Panc1 (cell line): Measurements from ENCODE around the gene SASH3. TPM values are rescaled to one million over a fixed set of nuclear protein-coding genes. Genes with fewer than 3 reads are reported as not detected.

Source experiments
- ATAC-seq: fragments of 200-7000 bp; cut with Tn5 transposase; 2 replicates; pipeline ENCODE4 v1.9.1; 2020; ENCODE audit warnings: mild to moderate bottlenecking, moderate library complexity
- BruUV-seq: library from RNA; stranded (reverse); fragments of 400-500 nt; replicated peaks from 2 replicates; lab custom pipeline; 2021; lab: Mats Ljungman, UMichigan
- CTCF ChIA-PET: fragments of 300-600 bp; sonication (Branson Sonifier 250); formaldehyde crosslinking; loops from one replicate; lab custom pipeline; 2022; ENCODE audit warnings: antibody characterized with exemption; lab: Charles Lee
- POLR2A ChIA-PET: fragments of 300-600 bp; sonication (Branson Sonifier 250); formaldehyde crosslinking; loops from one replicate; lab custom pipeline; 2022; ENCODE audit warnings: antibody characterized with exemption; lab: Charles Lee
- DNase-seq: peaks from one replicate; pipeline ENCODE4 v3.0.0-alpha.2; 2010; ENCODE audit warnings: low read depth, low spot score
- H3K27ac ChIP-seq: 2 replicates; pipeline ENCODE4 v1.5.1; 2011; ENCODE audit warnings: mild to moderate bottlenecking, low read length, inconsistent platforms
- H3K27me3 ChIP-seq: fragments of 200-500 bp; sonication (Bioruptor generic); 2 replicates; pipeline ENCODE4 v1.6.0; 2014; ENCODE audit warnings: low read length, inconsistent platforms; ENCODE audit not compliant: control insufficient read depth, insufficient read depth
- H3K36me3 ChIP-seq: fragments of 200-500 bp; sonication (Bioruptor generic); 2 replicates; pipeline ENCODE4 v1.5.1; 2014; ENCODE audit warnings: inconsistent platforms, mild to moderate bottlenecking, low read length, moderate library complexity; ENCODE audit not compliant: control insufficient read depth, insufficient read depth
- H3K4me1 ChIP-seq: 2 replicates; pipeline ENCODE4 v1.5.1; 2011; ENCODE audit warnings: inconsistent platforms, mild to moderate bottlenecking, low read length, moderate library complexity; ENCODE audit not compliant: control insufficient read depth, insufficient read depth
- H3K4me3 ChIP-seq, 2 experiments: 2 replicates each; pipeline ENCODE4 v1.5.1; 2011 to 2012; ENCODE audit warnings: low read depth in 2 of 2, low read length in 2 of 2, mild to moderate bottlenecking in 2 of 2, inconsistent platforms in 1 of 2, moderate library complexity in 1 of 2
- H3K9me3 ChIP-seq: fragments of 200-500 bp; sonication (Bioruptor generic); 2 replicates; pipeline ENCODE4 v1.5.1; 2014; ENCODE audit warnings: low read depth, mild to moderate bottlenecking, inconsistent platforms, low read length, moderate library complexity; ENCODE audit not compliant: control insufficient read depth, insufficient read depth
- POLR2AphosphoS5 ChIP-seq: IDR thresholded peaks from 2 replicates; pipeline ENCODE4 v1.6.1; 2012; ENCODE audit warnings: mild to moderate bottlenecking, low read depth, low read length, moderate library complexity
- REST ChIP-seq, 2 experiments: IDR thresholded peaks; 2 replicates each; pipeline ENCODE4 v1.6.1; 2011 to 2012; ENCODE audit warnings: low read depth in 2 of 2, control low read depth in 1 of 2, low read length in 1 of 2, mild to moderate bottlenecking in 1 of 2, moderate library complexity in 1 of 2; ENCODE audit not compliant: insufficient read depth in 1 of 2
- SIN3A ChIP-seq: IDR thresholded peaks from 2 replicates; pipeline ENCODE4 v1.6.1; 2012; ENCODE audit warnings: low read depth, mild to moderate bottlenecking, low read length, moderate library complexity, borderline replicate concordance; ENCODE audit not compliant: insufficient read depth
- TCF7L2 ChIP-seq: IDR thresholded peaks from 2 replicates; pipeline ENCODE4 v1.6.1; 2011; ENCODE audit warnings: mild to moderate bottlenecking, low read depth, low read length, inconsistent platforms
- in situ Hi-C: cut with HindIII; loops from 2 replicates; pipeline ENCODE4 v1.10.0; 2016; ENCODE audit warnings: low sequenced_read_pairs, low pct_unique_long_range_greater_than_20kb
- intact Hi-C: fragments of 100-400 bp; cut with micrococcal nuclease; formaldehyde crosslinking; loops from one replicate; pipeline ENCODE4 v1.10.0; 2022; ENCODE audit not compliant: unreplicated experiment
- total RNA-seq: library from RNA; stranded (reverse); gene quantifications from one replicate; pipeline ENCODE4 v1.2.1, GENCODE V29; 2021; ENCODE audit not compliant: unreplicated experiment
- TF ChIP-seq, protein P1 (sequence below): fragments of 450-650 bp; IDR thresholded peaks from 2 replicates; pipeline ENCODE4 v1.5.1; 2017; ENCODE audit warnings: mild to moderate bottlenecking

Gene SASH3
- total RNA-seq, 1 experiment from 2014 or later, result 0.33 TPM

GRCh38 chrX:129843459-129844306 is 63.9 kb downstream of the SASH3 start, which contains the start of gene ZDHHC9:
Gene ZDHHC9, minus strand, starts transcription at chrX:129843886. Its CDS starts 1,941 bp downstream, at chrX:129841945.
- in situ Hi-C loops (no loop called here), intact Hi-C loops (no loop called here)
- Histone ChIP-seq H3K27me3 (peaks cover 5% of the 10 kb centered on the region; the same call in 1 of the 2 replicates), H3K36me3 (no peaks in the 10 kb centered on the region), H3K4me1 (peaks cover 8% of the 10 kb centered on the region), H3K9me3 (no peaks in the 10 kb centered on the region), H3K4me3 (peak within 1 kb of the TSS; percentile 67 to 97), H3K27ac (peak within 1 kb of the TSS; percentile 70)
- TF ChIP-seq, protein P1, sequence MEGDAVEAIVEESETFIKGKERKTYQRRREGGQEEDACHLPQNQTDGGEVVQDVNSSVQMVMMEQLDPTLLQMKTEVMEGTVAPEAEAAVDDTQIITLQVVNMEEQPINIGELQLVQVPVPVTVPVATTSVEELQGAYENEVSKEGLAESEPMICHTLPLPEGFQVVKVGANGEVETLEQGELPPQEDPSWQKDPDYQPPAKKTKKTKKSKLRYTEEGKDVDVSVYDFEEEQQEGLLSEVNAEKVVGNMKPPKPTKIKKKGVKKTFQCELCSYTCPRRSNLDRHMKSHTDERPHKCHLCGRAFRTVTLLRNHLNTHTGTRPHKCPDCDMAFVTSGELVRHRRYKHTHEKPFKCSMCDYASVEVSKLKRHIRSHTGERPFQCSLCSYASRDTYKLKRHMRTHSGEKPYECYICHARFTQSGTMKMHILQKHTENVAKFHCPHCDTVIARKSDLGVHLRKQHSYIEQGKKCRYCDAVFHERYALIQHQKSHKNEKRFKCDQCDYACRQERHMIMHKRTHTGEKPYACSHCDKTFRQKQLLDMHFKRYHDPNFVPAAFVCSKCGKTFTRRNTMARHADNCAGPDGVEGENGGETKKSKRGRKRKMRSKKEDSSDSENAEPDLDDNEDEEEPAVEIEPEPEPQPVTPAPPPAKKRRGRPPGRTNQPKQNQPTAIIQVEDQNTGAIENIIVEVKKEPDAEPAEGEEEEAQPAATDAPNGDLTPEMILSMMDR, result no peak
- 0 out of 2 replicates have a peak, but pooled peaks have one; percentile 73 for TF ChIP-seq SIN3A
- no peak for TF ChIP-seq TCF7L2
- peak; percentile 58; the same call in 1 of the 2 replicates for TF ChIP-seq POLR2AphosphoS5
- no peak for TF ChIP-seq REST (IDR thresholded peaks at IDR 0.05; ENCODE audit: insufficient read depth in 1 of 2, low read depth in 2 of 2, low read length in 1 of 2)
- peak; percentile 61 for DNase-seq
- BruUV-seq, result no TSS peak
- POLR2A ChIA-PET, result interaction anchor here (0.6 kb wide), 1 partner anchor 12 kb away, joined by 5 read pairs; no protein-coding TSS in a partner anchor
- CTCF ChIA-PET, result interaction anchor here (0.6 kb wide), 1 partner anchor 71 kb away, joined by 6 read pairs; no protein-coding TSS in a partner anchor
- peak; percentile 98 for ATAC-seq

Other genes with a start within 250 kb of the SASH3 start
- 53.7 TPM for gene OCRL, start 239.7 kb upstream of the SASH3 start, total RNA-seq
- 1.1 TPM for gene APLN, start 125.0 kb upstream of the SASH3 start, total RNA-seq
- gene XPNPEP2, start 41.0 kb upstream of the SASH3 start, total RNA-seq, result not detected
- gene ZDHHC9, start 63.9 kb downstream of the SASH3 start, total RNA-seq, result 57.2 TPM
- gene UTP14A, start 126.2 kb downstream of the SASH3 start, total RNA-seq, result 64.2 TPM
- gene BCORL1, start 202.7 kb downstream of the SASH3 start, total RNA-seq, result 67.4 TPM